PC-3 (cell line): ENCODE measurements around the gene SPATA9.

Experiments used
- CTCF ChIP-seq: fragments of 300-600 bp; sonication (generic); conservative IDR thresholded peaks from 2 replicates; pipeline ENCODE4 v1.5.1; 2017; ENCODE audit warnings: antibody characterized with exemption, low read depth, mild to moderate bottlenecking, low read length
- EZH2 ChIP-seq: fragments of 300-600 bp; sonication (generic); IDR thresholded peaks from one replicate; pipeline ENCODE4 v1.6.1; 2017; ENCODE audit warnings: antibody characterized with exemption, mild to moderate bottlenecking, low read length; ENCODE audit not compliant: unreplicated experiment
- EZH2phosphoT487 ChIP-seq: fragments of 300-600 bp; sonication (generic); IDR thresholded peaks from 2 replicates; pipeline ENCODE4 v1.6.1; 2018; ENCODE audit warnings: mild to moderate bottlenecking, antibody characterized with exemption, low read length, borderline replicate concordance

- TF ChIP-seq EZH2 (no peak), CTCF (no peak), EZH2phosphoT487 (no peak)
Observed at GRCh38 chr5:95668216-95668615, 14.6 kb downstream of the SPATA9 start.
